HG03457 (cell line): Measurements from ENCODE around the gene PCDHGA12.
A peak's percentile ranks its signal among the peaks of the same experiment; 100 is the strongest.
"Not testable (repeated sequence)": the region's sequence is repeated elsewhere in the genome, so short reads cannot be mapped to it uniquely, and the experiment has no call there.

Experiments used
- ATAC-seq: cut with Tn5 transposase; IDR thresholded peaks from one replicate; pipeline ENCODE4 v1.9.1; 2021; ENCODE audit warnings: moderate number of reproducible peaks; ENCODE audit not compliant: unreplicated experiment

The PCDHGA12 gene

GRCh38 chr5:141407790-141408505 is 22.4 kb upstream of the PCDHGA12 start, which contains the start of gene PCDHGB6:
TSS of gene PCDHGB6 (plus strand) at chr5:141408021. CDS start at chr5:141408203, 182 bp downstream.
- not testable (repeated sequence) for ATAC-seq

- no peak for ATAC-seq
Measured at GRCh38 chr5:141409598-141410306, 20.6 kb upstream of the PCDHGA12 start.

DNA sequence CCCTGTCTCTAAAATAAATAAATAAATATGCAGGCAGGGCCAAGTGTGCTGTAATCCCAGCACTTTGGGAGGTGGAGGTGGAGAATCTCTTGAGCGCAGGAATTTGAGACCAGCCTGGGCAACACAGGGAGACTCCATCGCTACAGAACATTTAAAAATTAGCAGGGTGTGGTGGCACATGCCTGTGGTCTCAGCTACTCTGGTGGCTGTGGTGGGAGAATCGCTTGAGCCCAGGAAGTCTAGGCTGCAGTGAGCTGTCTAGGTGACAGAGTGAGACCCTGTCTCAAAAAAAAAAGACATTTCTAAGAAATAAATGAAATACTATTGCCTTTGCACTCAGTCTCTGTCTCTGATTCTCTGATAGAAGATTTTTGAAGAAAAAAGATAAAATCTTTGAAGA is 18.7 kb upstream of the PCDHGA12 start:
- ATAC-seq, result no peak

- ATAC-seq, result peak; percentile 59
Measured at GRCh38 chr5:141412854-141413539, 17.3 kb upstream of the PCDHGA12 start, which contains the start of gene PCDHGA10. TSS of gene PCDHGA10 (plus strand) at chr5:141412987. CDS start at chr5:141413176, 189 bp downstream.

GRCh38 chr5:141413540-141414069 is 16.7 kb upstream of the PCDHGA12 start:
- no peak for ATAC-seq

DNA sequence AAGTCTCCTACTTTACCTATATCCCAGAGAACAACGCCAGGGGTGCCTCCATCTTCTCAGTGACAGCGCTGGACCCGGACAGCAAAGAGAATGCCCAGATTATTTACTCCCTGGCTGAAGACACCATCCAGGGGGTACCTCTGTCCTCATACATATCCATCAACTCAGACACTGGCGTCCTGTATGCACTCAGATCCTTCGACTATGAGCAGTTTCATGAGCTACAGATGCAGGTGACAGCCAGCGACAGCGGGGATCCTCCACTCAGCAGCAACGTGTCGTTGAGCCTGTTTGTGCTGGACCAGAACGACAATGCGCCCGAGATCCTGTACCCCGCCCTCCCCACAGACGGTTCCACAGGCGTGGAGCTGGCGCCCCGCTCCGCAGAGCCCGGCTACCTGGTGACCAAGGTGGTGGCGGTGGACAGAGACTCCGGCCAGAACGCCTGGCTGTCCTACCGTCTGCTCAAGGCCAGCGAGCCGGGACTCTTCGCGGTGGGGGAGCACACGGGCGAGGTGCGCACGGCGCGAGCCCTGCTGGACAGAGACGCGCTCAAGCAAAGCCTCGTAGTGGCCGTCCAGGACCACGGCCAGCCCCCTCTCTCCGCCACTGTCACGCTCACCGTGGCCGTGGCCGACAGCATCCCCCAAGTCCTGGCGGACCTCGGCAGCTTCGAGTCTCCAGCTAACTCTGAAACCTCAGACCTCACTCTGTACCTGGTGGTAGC is 15.6 kb upstream of the PCDHGA12 start:
- not testable (repeated sequence) for ATAC-seq

DNA sequence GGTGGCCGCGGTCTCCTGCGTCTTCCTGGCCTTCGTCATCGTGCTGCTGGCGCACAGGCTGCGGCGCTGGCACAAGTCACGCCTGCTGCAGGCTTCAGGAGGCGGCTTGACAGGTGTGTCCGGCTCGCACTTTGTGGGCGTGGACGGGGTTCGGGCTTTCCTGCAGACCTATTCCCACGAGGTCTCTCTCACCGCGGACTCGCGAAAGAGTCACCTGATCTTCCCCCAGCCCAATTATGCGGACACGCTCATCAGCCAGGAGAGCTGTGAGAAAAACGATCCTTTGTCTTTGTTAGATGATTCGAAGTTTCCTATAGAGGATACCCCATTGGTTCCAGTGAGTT is 15.1 kb upstream of the PCDHGA12 start:
- ATAC-seq, result not testable (repeated sequence)

DNA sequence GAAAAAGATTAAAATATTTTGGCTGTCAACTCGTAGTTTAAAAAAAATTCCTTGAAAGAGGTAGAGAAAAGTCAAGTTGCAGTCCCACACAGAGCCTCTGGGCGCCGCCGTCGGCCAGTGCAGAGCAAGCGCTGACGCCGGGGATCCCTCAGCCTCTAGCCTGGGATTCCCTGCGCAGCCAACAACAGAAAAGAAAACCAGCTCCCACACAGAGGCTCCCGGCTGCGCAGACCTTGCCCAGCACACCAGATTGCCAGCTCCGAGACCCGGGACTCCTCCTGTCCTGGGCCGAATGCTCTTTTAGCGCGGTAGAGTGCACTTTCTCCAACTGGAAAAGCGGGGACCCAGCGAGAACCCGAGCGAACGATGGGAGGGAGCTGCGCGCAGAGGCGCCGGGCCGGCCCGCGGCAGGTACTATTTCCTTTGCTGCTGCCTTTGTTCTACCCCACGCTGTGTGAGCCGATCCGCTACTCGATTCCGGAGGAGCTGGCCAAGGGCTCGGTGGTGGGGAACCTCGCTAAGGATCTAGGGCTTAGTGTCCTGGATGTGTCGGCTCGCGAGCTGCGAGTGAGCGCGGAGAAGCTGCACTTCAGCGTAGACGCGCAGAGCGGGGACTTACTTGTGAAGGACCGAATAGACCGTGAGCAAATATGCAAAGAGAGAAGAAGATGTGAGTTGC is 12.7 kb upstream of the PCDHGA12 start, which contains the start of gene PCDHGB7:
PCDHGB7 (plus strand) TSS at position 184 of the 679 bp plus-strand sequence; CDS start at position 367, 183 bp downstream.
- ATAC-seq, result peak; percentile 45

GRCh38 chr5:141419074-141419880 is 11.0 kb upstream of the PCDHGA12 start:
- no peak for ATAC-seq

DNA sequence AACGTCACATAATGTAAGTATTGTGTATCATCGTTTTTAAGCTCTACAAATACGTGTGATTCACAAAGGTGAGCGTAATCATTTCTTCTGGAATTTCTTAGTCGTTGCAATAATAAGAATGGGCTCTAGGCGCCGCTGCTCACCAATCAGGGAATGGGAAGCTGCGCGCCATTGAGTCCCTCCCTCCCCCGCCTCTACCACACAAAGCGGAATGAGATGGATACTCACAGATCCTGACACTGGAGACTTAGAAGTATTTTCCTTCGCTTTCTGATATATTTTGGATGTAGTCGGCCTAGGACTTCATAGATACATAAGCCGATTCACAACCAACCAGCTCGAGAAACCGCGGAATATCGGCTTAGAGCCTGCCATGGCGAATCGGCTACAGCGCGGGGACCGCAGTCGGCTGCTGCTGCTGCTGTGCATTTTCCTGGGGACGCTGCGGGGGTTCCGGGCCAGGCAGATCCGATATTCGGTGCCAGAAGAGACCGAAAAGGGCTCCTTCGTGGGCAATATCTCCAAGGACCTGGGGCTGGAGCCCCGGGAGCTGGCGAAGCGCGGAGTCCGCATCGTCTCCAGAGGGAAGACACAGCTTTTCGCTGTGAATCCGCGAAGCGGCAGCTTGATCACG is 9.3 kb upstream of the PCDHGA12 start, which contains the start of gene PCDHGA11:
PCDHGA11 (plus strand) TSS at position 197 of the 634 bp plus-strand sequence; CDS start at position 374, 177 bp downstream.
- ATAC-seq, result no peak

GRCh38 chr5:141421489-141421855 is 8.8 kb upstream of the PCDHGA12 start:
- ATAC-seq, result no peak

DNA sequence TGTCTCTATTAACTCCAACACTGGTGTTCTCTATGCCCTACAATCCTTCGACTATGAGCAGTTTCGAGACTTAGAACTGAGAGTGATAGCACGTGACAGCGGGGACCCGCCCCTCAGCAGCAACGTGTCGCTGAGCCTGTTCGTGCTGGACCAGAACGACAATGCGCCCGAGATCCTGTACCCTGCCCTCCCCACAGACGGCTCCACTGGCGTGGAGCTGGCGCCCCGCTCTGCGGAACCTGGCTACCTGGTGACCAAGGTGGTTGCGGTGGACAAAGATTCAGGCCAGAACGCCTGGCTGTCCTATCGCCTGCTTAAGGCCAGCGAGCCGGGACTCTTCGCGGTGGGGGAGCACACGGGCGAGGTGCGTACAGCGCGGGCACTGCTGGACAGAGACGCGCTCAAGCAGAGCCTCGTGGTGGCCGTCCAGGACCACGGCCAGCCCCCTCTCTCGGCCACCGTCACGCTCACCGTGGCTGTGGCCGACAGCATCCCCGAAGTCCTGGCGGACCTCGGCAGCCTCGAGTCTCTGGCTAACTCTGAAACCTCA is 7.5 kb upstream of the PCDHGA12 start:
- ATAC-seq, result no peak

DNA sequence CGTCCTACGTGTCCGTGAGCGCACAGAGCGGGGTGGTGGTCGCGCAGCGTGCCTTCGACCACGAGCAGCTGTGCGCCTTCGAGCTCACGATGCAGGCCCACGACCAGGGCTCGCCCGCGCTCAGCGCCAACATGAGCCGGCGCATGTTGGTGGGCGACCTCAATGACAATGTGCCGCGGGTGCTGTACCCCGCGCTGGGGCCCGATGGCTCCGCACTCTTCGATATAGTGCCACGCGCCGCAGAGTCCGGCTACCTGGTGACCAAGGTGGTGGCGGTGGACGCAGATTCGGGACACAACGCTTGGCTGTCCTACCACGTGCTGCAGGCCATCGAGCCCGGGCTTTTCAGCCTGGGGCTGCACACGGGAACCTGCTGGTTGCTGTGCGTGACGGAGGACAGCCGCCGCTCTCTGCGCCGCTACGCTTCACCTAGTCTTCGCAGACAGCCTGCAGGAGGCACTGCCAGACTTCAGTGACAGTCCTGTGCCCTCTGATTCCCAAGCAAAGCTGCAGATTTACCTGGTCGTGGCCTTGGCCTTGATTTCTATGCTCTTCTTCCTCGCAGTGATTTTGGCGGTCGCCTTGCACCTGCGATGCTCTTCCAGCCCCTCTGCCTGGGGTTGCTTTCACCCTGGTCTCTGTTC is 2.4 kb upstream of the PCDHGA12 start:
- no peak for ATAC-seq

DNA sequence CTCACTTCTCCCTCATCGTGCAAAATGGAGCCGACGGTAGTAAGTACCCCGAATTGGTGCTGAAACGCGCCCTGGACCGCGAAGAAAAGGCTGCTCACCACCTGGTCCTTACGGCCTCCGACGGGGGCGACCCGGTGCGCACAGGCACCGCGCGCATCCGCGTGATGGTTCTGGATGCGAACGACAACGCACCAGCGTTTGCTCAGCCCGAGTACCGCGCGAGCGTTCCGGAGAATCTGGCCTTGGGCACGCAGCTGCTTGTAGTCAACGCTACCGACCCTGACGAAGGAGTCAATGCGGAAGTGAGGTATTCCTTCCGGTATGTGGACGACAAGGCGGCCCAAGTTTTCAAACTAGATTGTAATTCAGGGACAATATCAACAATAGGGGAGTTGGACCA is 979 bp downstream of the PCDHGA12 start:
- ATAC-seq, result no peak

- not testable (repeated sequence) for ATAC-seq
Measured at GRCh38 chr5:141432308-141432707, 2.0 kb downstream of the PCDHGA12 start.

- ATAC-seq, result not testable (repeated sequence)
Measured at GRCh38 chr5:141432726-141433125, 2.4 kb downstream of the PCDHGA12 start.

GRCh38 chr5:141434006-141434405 is 3.7 kb downstream of the PCDHGA12 start:
- ATAC-seq, result no peak

DNA sequence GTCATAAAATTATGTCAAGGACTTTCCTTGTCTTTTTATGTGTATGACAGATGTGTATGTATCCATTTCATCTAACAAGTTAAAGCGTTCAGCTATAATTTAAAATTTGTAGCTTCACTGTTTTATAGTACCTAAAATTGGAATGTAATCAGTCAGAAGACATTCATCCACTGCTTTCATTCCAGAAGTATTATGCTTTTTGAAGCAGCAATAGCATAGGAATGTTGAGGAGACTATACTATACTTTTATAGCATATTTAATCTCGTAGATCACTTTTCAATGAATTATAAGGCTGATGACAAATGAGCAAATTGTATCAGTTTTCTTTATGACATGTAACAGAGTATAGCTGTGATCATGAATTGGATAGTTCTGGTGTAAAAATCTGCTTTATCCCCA is 6.9 kb downstream of the PCDHGA12 start:
- no peak for ATAC-seq
